ENCODE measurements around the gene MCTS1. TPM values are rescaled to one million over a fixed set of nuclear protein-coding genes. Genes with fewer than 3 reads are reported as not detected.

The MCTS1 gene
- polyA plus RNA-seq, 1 experiment, result 97.5 TPM

GRCh38 chrX:120560842-120561633, 42.9 kb upstream of the MCTS1 start, which contains the start of gene CUL4B:
Gene CUL4B (minus strand): TSS chrX:120560962. CDS start chrX:120560638, 324 bp downstream.
- H3K4me3 ChIP-seq (ENCODE audit: low read depth, low read length), result peak within 1 kb of the TSS; percentile 76
- ChIA-PET POLR2A (interaction anchor here (0.6 to 2.6 kb wide), 7 partner anchors 11 to 256 kb away, joined by 3 to 39 read pairs (median 6); partner anchors contain the start of genes C1GALT1C1 and MCTS1), CTCF (interaction anchor here (0.6 to 0.8 kb wide), 2 partner anchors 42 to 43 kb away, joined by 3 to 5 read pairs; no protein-coding TSS in a partner anchor)
- DNase-seq (ENCODE audit: low read depth, low spot score), result peak; percentile 86
- H3K27ac ChIP-seq (ENCODE audit: low read depth, low read length), result peak within 1 kb of the TSS; percentile 99
- no peaks in the 10 kb centered on the region for H3K9me3 ChIP-seq (ENCODE audit: control insufficient read depth, insufficient read depth, low read length)
- TF ChIP-seq CTCF (IDR thresholded peaks at IDR 0.05; ENCODE audit: low read depth, low read length), result no peak
- no peaks in the 10 kb centered on the region for H3K27me3 ChIP-seq (ENCODE audit: control insufficient read depth, insufficient read depth, low read length)

GRCh38 chrX:120561634-120562568, 42.0 kb upstream of the MCTS1 start:
- Histone ChIP-seq H3K4me3 (ENCODE audit: low read depth, low read length) (peak overlapping the region; percentile 66), H3K9me3 (ENCODE audit: control insufficient read depth, insufficient read depth, low read length) (no peaks in the 10 kb centered on the region), H3K27ac (ENCODE audit: low read depth, low read length) (peak overlapping the region; percentile 99), H3K27me3 (ENCODE audit: control insufficient read depth, insufficient read depth, low read length) (no peaks in the 10 kb centered on the region)
- DNase-seq (ENCODE audit: low read depth, low spot score), result no peak
- POLR2A ChIA-PET, result interaction anchor here (0.6 to 2.6 kb wide), 5 partner anchors 12 to 257 kb away, joined by 3 to 39 read pairs (median 4); partner anchors contain the start of genes C1GALT1C1 and MCTS1
- TF ChIP-seq CTCF (IDR thresholded peaks at IDR 0.05; ENCODE audit: low read depth, low read length), result no peak
- CTCF ChIA-PET, result interaction anchor here (0.6 to 0.8 kb wide), 2 partner anchors 41 to 42 kb away, joined by 3 to 5 read pairs; no protein-coding TSS in a partner anchor

- DNase-seq (ENCODE audit: low read depth, low spot score), result no peak
- ChIA-PET POLR2A (no interaction called here), CTCF (no interaction called here)
- Histone ChIP-seq H3K27ac (ENCODE audit: low read depth, low read length) (no peak overlapping the region), H3K27me3 (ENCODE audit: control insufficient read depth, insufficient read depth, low read length) (no peaks in the 10 kb centered on the region), H3K9me3 (ENCODE audit: control insufficient read depth, insufficient read depth, low read length) (no peaks in the 10 kb centered on the region), H3K4me3 (ENCODE audit: low read depth, low read length) (no peak overlapping the region)
- TF ChIP-seq CTCF (IDR thresholded peaks at IDR 0.05; ENCODE audit: low read depth, low read length), result no peak
These were observed 41.4 kb upstream of the MCTS1 start for GRCh38 chrX:120562569-120562926.

- H3K27me3 ChIP-seq (ENCODE audit: control insufficient read depth, insufficient read depth, low read length), result no peaks in the 10 kb centered on the region
- ChIA-PET CTCF (no interaction called here), POLR2A (no interaction called here)
- DNase-seq (ENCODE audit: low read depth, low spot score), result no peak
- no peaks in the 10 kb centered on the region for H3K9me3 ChIP-seq (ENCODE audit: control insufficient read depth, insufficient read depth, low read length)
- no peak overlapping the region for H3K27ac ChIP-seq (ENCODE audit: low read depth, low read length)
- TF ChIP-seq CTCF (IDR thresholded peaks at IDR 0.05; ENCODE audit: low read depth, low read length), result no peak
- H3K4me3 ChIP-seq (ENCODE audit: low read depth, low read length), result no peak overlapping the region
These were observed 39.0 kb upstream of the MCTS1 start for GRCh38 chrX:120564925-120565324.
